Posterior cingulate gyrus (tissue), 11 donors: ENCODE measurements around the gene CNTNAP2.
"Not testable (repeated sequence)": the region's sequence is repeated elsewhere in the genome, so short reads cannot be mapped to it uniquely, and the experiment has no call there.

Experiments
- DNase-seq, 10 donors: peaks; one replicate each; pipeline versions ENCODE4 v3.0.0 to v3.0.0-alpha.2; 2020 to 2021; ENCODE audit warnings: mixed read lengths in 3 of 10
- intact Hi-C: fragments of 100-400 bp; cut with DNase I; formaldehyde crosslinking; loops from one replicate; pipeline ENCODE4 v1.15.1; 2023

CNTNAP2 gene

GRCh38 chr7:147653456-147653855 lies 1536.9 kb downstream of the CNTNAP2 start:
- intact Hi-C loops = no loop called here
- DNase-seq = no peak

GRCh38 chr7:147658392-147658967 lies 1541.9 kb downstream of the CNTNAP2 start:
- no peak for DNase-seq
- intact Hi-C loops = no loop called here

DNA sequence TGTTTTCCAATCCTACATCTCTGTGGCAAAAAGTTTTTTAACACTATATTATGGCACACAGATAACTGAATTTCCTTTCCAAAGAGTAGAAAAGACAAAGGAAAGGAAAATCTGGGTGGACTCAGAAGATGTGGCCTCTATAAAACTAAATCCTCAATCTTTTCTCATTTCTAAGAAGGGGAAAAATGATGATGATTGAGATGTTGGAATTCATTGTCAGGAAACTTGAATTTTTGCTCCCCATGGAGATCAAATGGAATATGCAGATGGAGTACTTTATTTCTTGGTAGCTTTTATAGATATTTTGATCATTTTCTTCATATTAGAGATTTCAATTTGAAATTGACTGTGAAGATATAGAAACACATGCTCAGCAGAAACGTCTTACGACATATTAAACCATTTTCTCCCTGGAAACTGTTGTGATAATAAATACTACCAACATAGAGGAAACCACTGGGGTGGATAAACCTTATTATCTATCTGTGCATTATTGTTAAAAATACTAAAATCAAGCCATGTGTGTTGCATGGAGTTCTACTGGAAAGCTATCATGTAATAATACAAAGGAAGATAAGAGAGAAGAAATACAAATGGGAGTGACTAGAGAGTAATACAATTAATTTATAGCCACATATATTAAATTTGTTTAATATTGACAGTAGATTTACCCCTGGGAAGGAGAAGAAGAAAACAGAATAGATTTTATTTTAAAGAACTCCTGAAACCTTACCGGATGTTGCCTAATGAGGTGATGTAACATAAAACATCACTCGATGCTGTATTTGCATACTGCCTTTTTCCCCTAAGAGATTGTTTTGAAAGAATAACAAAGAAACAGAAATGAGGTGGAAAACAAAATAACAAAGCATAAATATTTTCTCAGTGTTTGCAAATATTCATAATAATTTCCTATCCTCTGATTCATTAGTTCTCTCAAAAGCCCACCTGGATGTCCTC lies 1542.7 kb downstream of the CNTNAP2 start:
- intact Hi-C loops = no loop called here
- DNase-seq = no peak

DNA sequence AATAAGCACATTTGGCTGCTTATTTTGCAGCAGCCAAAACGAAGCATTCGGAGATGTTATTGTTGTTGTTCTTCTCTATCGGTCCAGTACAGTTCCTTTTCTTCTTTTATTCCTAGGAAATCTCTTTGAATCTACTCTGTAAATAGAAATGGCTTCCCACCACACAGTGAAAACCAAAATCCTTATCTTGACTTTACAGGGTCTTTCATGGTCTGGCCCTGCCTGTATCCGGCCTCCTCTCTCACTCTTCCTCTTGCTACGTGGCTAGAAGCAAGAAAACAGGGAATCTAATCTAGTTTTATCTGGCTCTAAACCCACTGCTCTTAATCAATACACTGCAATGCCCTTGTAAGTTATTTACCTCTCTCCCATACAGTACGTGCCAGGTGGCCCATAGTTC lies 1547.9 kb downstream of the CNTNAP2 start:
- intact Hi-C loops = no loop called here
- DNase-seq = no peak

- intact Hi-C loops = no loop called here
- peak in 3 of 10 donors; percentile 59 to 83 (median 65) for DNase-seq
Observed at GRCh38 chr7:147670759-147671158, 1554.2 kb downstream of the CNTNAP2 start.

DNA sequence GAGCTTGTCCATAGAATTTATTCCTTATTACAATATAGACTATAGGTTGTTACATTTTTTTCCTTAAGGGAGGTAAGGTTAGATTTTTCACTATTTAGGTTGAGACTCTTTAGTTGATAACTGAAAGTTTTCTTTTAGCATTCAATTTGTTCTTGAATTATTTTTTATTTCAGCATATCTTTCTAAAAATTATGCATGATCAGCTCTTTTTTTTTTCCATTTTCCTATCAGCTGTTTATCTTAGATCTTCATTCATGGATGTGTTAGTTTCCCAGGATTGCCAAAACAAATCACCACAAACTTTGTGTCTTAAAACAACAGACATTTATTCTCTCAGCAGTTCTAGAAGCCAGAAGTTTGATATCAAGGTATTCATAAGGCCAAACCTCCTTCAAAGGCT lies 1558.1 kb downstream of the CNTNAP2 start:
- intact Hi-C loops = no loop called here
- DNase-seq = no peak

DNA sequence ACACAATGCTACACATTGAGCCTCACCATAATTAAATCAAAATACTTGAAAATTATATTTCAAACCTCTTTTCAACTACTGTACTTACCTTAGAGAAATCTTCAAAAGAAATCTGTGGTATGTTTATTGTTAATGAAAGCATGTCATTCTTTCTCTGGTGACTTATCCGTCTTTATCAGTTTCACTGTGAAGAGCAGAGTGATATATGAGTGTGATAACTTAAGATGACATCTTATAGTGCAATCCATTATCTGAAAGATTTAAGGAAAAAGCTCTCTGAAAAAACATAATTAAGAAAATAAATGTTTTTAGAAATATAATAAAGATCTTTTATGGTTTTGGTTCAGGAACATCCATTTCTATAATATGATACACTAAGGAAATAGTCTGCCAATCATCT lies 1562.3 kb downstream of the CNTNAP2 start:
- intact Hi-C loops = no loop called here
- no peak for DNase-seq

DNA sequence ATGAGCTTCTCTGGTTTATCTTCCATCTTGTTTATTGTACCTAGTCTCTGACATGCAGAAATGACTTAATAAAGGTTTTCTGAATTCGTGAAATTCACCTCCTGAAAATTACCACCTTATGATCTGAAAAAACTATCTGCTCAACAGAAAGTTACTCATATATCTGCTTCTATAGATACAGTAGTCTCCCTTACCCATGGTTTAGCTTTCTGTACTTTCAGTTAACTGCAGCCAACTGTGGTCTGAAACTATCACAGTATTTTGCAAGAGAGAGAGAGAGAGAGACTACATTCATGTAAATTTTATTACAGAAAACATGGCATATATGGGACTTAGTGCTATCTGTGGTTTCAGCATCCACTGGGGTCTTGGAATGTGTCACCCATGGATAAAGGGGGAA lies 1564.9 kb downstream of the CNTNAP2 start:
- intact Hi-C loops = no loop called here
- no peak for DNase-seq

DNA sequence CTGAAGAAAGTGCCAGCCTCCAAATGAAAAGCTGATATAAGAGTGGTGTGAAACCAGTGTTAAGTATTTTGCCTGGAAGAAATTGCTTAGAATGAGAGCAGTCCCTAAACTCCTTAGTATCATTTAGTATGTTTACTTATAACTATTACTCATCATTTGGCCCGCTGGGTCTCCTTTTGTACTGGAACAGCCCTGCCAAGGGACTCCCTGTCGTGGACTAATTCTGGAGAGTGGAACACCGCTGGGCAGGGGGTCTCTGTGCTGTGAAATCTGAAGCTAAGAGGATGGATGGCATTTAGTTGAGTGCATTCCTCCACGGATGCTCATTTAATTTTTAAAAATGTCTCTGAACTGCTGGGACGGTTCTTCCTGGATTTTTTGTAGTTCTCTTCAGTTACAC lies 1584.1 kb downstream of the CNTNAP2 start:
- intact Hi-C loops = no loop called here
- no peak for DNase-seq

- no peak for DNase-seq
- intact Hi-C loops = no loop called here
Observed at GRCh38 chr7:147707926-147708325, 1591.3 kb downstream of the CNTNAP2 start.

GRCh38 chr7:147708871-147709270 lies 1592.3 kb downstream of the CNTNAP2 start:
- intact Hi-C loops = no loop called here

GRCh38 chr7:147711447-147711846 lies 1594.8 kb downstream of the CNTNAP2 start:
- intact Hi-C loops = no loop called here

More at GRCh38 chr7:147708871-147709270, 1592.3 kb downstream of the CNTNAP2 start:
- DNase-seq = no peak

DNA sequence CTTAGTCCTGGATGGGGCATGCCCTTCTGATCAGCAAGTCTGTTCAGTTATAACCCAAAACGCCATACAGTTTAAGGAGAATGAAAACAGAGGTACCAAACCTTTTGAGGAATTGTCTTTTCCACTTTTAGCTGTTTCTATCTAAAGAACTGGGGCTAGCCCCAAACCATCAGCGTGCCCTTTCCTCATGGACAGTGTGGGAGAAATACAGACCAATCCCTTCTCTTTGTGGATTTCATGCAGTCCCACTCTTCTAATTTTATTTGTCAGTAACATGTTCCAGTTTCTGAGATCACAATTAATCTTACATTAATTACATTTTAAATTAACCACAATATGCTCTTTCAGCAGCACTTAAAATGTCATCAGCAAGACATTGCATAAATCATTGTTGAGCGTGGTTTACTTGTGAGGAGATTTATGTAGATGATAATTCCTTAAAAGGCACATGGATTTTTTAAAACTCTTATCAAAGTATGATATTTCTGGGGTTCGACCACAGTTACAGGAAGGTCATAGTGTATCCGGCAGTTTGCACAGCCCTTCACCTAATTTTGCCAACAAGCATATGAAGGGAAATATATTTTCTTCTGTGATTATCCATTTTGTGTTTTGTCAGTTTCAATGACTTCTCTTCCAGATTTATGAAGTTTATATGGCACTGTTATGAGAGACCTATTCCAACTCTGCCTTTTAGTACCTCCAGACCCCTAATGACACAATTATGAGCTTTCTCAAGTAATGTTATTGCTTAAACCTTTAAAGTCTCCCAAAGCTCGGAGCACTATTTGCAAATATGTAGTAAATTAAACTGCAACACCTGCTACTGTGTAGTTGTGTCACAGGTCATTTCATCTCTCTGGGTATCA lies 1605.6 kb downstream of the CNTNAP2 start:
- DNase-seq = no peak
- intact Hi-C loops = no loop called here

More at GRCh38 chr7:147711447-147711846, 1594.8 kb downstream of the CNTNAP2 start:
- DNase-seq = no peak

GRCh38 chr7:147723536-147723935 lies 1606.9 kb downstream of the CNTNAP2 start:
- DNase-seq = no peak
- intact Hi-C loops = no loop called here

GRCh38 chr7:147731311-147731710 lies 1614.7 kb downstream of the CNTNAP2 start:
- DNase-seq = no peak
- intact Hi-C loops = no loop called here

DNA sequence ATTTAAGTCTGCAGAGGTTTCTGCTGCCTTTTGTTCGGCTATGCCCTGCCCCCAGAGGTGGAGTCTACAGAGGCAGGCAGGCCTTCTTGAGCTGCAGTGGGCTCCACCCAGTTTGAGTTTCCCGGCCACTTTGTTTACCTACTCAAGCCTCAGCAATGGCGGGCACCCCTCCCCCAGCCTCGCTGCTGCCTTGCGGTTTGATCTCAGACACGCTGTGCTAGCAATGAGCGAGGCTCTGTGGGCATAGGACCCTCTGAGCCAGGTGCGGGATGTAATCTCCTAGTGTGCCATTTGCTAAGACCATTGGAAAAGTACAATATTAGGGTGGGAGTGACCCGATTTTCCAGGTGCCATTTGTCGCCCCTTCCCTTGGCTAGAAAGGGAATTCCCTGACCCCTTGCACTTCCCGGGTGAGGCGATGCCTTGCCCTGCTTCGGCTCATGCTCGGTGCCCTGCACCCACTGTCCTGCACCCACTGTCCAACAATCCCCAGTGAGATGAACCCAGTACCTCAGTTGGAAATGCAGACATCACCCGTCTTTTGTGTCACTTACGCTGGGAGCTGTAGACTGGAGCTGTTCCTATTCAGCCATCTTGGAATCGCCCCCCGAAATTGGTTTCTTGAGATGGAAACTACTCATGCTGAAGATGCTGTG lies 1621.1 kb downstream of the CNTNAP2 start:
- peak in 3 of 10 donors; percentile 57 to 65 (median 60) for DNase-seq
- intact Hi-C loops = not testable (repeated sequence)

- DNase-seq = no peak
- intact Hi-C loops = no loop called here
Observed at GRCh38 chr7:147742301-147742700, 1625.7 kb downstream of the CNTNAP2 start.

GRCh38 chr7:147756300-147756699 lies 1639.7 kb downstream of the CNTNAP2 start:
- intact Hi-C loops = no loop called here
- DNase-seq = no peak

- intact Hi-C loops = no loop called here
- no peak for DNase-seq
Observed at GRCh38 chr7:147759327-147759943, 1642.8 kb downstream of the CNTNAP2 start.

- no peak for DNase-seq
- intact Hi-C loops = no loop called here
Observed at GRCh38 chr7:147765301-147765700, 1648.7 kb downstream of the CNTNAP2 start.
